Endothelial cell of umbilical vein (primary cell): ENCODE measurements around the gene EPHA5.

Experiments
- CTCF ChIP-seq, 2 donors: IDR thresholded peaks; 1 replicate in 1 of 2; 2 replicates in 1 of 2; pipeline ENCODE4 v1.5.1; 2011; ENCODE audit warnings: low read length in 2 of 2, mild to moderate bottlenecking in 2 of 2, moderate library complexity in 2 of 2, control low read depth in 1 of 2, inconsistent platforms in 1 of 2, low read depth in 1 of 2; ENCODE audit not compliant: insufficient read depth in 1 of 2; ENCODE audit errors: extremely low read depth in 1 of 2
- EZH2 ChIP-seq: IDR thresholded peaks from 2 replicates; pipeline ENCODE4 v1.6.1; 2012; ENCODE audit warnings: borderline replicate concordance, low read depth, mild to moderate bottlenecking, moderate library complexity, low read length, inconsistent platforms; ENCODE audit not compliant: severe bottlenecking
- GATA2 ChIP-seq: IDR thresholded peaks from 2 replicates; pipeline ENCODE4 v1.7.0; 2011; ENCODE audit warnings: low read depth, mild to moderate bottlenecking, moderate library complexity, mixed read lengths, low read length; ENCODE audit not compliant: insufficient read length, insufficient read depth
- JUN ChIP-seq: IDR thresholded peaks from 2 replicates; pipeline ENCODE4 v1.6.1; 2011; ENCODE audit warnings: borderline replicate concordance, low read depth; ENCODE audit not compliant: insufficient read length, insufficient read depth
- MAX ChIP-seq: IDR thresholded peaks from 2 replicates; pipeline ENCODE4 v1.6.1; 2011; ENCODE audit not compliant: insufficient read depth, insufficient read length
- POLR2A ChIP-seq: IDR thresholded peaks from 2 replicates; pipeline ENCODE4 v1.6.1; 2012; ENCODE audit warnings: low read depth, mild to moderate bottlenecking, control low read depth, low read length
- POLR2AphosphoS5 ChIP-seq: IDR thresholded peaks from 2 replicates; pipeline ENCODE4 v1.6.1; 2012; ENCODE audit warnings: low read depth, mild to moderate bottlenecking, control low read depth, low read length, moderate library complexity; ENCODE audit not compliant: insufficient read depth

- TF ChIP-seq CTCF (IDR thresholded peaks at IDR 0.05; ENCODE audit: extremely low read depth in 1 of 2, insufficient read depth in 1 of 2, low read depth in 1 of 2, low read length in 2 of 2) = no peak
- TF ChIP-seq EZH2 = no peak
- TF ChIP-seq MAX = no peak
- TF ChIP-seq POLR2AphosphoS5 = no peak
- TF ChIP-seq POLR2A = no peak
- no peak for TF ChIP-seq GATA2
- no peak for TF ChIP-seq JUN
These were observed 216.9 kb downstream of the EPHA5 start for GRCh38 chr4:65453398-65453797.
